GM12878 (cell line): Measurements from ENCODE around the gene STXBP1. TPM values are rescaled to one million over a fixed set of nuclear protein-coding genes. Genes with fewer than 3 reads are reported as not detected.

ENCODE experiments used
- ATAC-seq: fragments of 200-7000 bp; cut with Tn5 transposase; 3 replicates; pipeline ENCODE4 v1.9.1; 2020; ENCODE audit warnings: mild to moderate bottlenecking, moderate library complexity
- BruUV-seq: library from RNA; stranded (reverse); fragments of 400-500 nt; replicated peaks from 2 replicates; lab custom pipeline; 2021; lab: Mats Ljungman, UMichigan
- CTCF ChIA-PET: fragments of 300-600 bp; sonication (Branson Sonifier 250); formaldehyde crosslinking; extraction: SDS; loops from one replicate; lab custom pipeline; 2021; ENCODE audit warnings: inconsistent platforms; lab: Yijun Ruan, JAX
- POLR2A ChIA-PET: fragments of 350-600 bp; formaldehyde crosslinking; extraction: SDS; loops from one replicate; lab custom pipeline; 2021; ENCODE audit warnings: inconsistent platforms; lab: Charles Lee
- RAD21 ChIA-PET: fragments of 300-600 bp; sonication (Branson Sonifier 250); formaldehyde crosslinking; loops from one replicate; lab custom pipeline; 2023; ENCODE audit warnings: antibody characterized with exemption; ENCODE audit not compliant: unreplicated experiment; lab: Charles Lee
- SMC1A ChIA-PET: fragments of 300-600 bp; sonication (Branson Sonifier 250); formaldehyde crosslinking; loops from one replicate; lab custom pipeline; 2023; ENCODE audit not compliant: unreplicated experiment, uncharacterized antibody; lab: Charles Lee
- DNase-seq: peaks from one replicate; pipeline ENCODE4 v3.0.0-alpha.2; 2011; ENCODE audit warnings: low read depth, low spot score
- FAIRE-seq: peaks from 3 replicates; lab custom pipeline; 2011; peaks lifted over from hg19 to GRCh38; lab: Jason Lieb, UNC
- H2AFZ ChIP-seq: 2 replicates; pipeline ENCODE4 v1.6.0; 2011; ENCODE audit warnings: low read depth, low read length, control low read depth; ENCODE audit not compliant: control insufficient read depth
- H3K27ac ChIP-seq: 2 replicates; pipeline ENCODE4 v1.5.1; 2011; ENCODE audit warnings: control low read depth; ENCODE audit not compliant: control insufficient read depth, insufficient read depth
- H3K27me3 ChIP-seq, 2 experiments: replicated peaks in 1 of 2; 2 replicates each; pipeline versions ENCODE4 v1.6.0 to v1.6.1; 2011; ENCODE audit warnings: low read length in 1 of 2; ENCODE audit not compliant: control insufficient read depth in 2 of 2, insufficient read depth in 2 of 2
- H3K36me3 ChIP-seq, 2 experiments: 2 replicates each; pipeline ENCODE4 v1.5.1; 2011; ENCODE audit warnings: low read length in 1 of 2; ENCODE audit not compliant: control insufficient read depth in 2 of 2, insufficient read depth in 2 of 2
- H3K4me1 ChIP-seq: 2 replicates; pipeline ENCODE4 v1.6.1; 2011; ENCODE audit warnings: mild to moderate bottlenecking, low read length, moderate library complexity, mixed read lengths; ENCODE audit not compliant: control insufficient read depth, insufficient read depth
- H3K4me2 ChIP-seq: 2 replicates; pipeline ENCODE4 v1.6.0; 2011; ENCODE audit warnings: control low read depth; ENCODE audit not compliant: control insufficient read depth, insufficient read depth
- H3K4me3 ChIP-seq: fragments of 200-600 bp; sonication (generic); 2 replicates; pipeline ENCODE4 v1.5.1; 2016
- H3K79me2 ChIP-seq: 2 replicates; pipeline ENCODE4 v1.6.0; 2011; ENCODE audit warnings: low read length; ENCODE audit not compliant: control insufficient read depth, insufficient read depth
- H3K9ac ChIP-seq: 2 replicates; pipeline ENCODE4 v1.8.0; 2011; ENCODE audit warnings: low read length, control low read depth, mixed read lengths; ENCODE audit not compliant: control insufficient read depth, insufficient read depth
- H3K9me3 ChIP-seq: replicated peaks from 3 replicates; pipeline ENCODE4 v1.5.1; 2011; ENCODE audit warnings: mild to moderate bottlenecking, low read length; ENCODE audit not compliant: control insufficient read depth, insufficient read depth
- H4K20me1 ChIP-seq: 2 replicates; pipeline ENCODE4 v1.6.0; 2011; ENCODE audit not compliant: control insufficient read depth, insufficient read depth
- BCL3 ChIP-seq: IDR thresholded peaks from 2 replicates; pipeline ENCODE4 v1.6.1; 2011; ENCODE audit warnings: borderline replicate concordance, low read depth, mild to moderate bottlenecking, moderate library complexity, low read length; ENCODE audit not compliant: insufficient read depth, poor library complexity, severe bottlenecking
- CBX3 ChIP-seq: fragments of 200-600 bp; sonication (generic); IDR thresholded peaks from 2 replicates; pipeline ENCODE4 v1.6.1; 2016; ENCODE audit warnings: low read depth, borderline replicate concordance
- CREM ChIP-seq: IDR thresholded peaks from 2 replicates; pipeline ENCODE4 v1.6.1; 2014; ENCODE audit warnings: antibody characterized with exemption, low read depth
- DPF2 ChIP-seq: fragments of 450-650 bp; IDR thresholded peaks from 2 replicates; pipeline ENCODE4 v1.6.1; 2017; ENCODE audit warnings: mild to moderate bottlenecking
- E2F4 ChIP-seq: IDR thresholded peaks from 2 replicates; pipeline ENCODE4 v1.6.1; 2012; ENCODE audit warnings: low read depth, low read length, improper control_type of control experiment
- LARP7 ChIP-seq: fragments of 450-650 bp; IDR thresholded peaks from 2 replicates; pipeline ENCODE4 v1.6.1; 2017; ENCODE audit warnings: mild to moderate bottlenecking
- MYC ChIP-seq: IDR thresholded peaks from 2 replicates; pipeline ENCODE4 v1.6.1; 2011; ENCODE audit warnings: mild to moderate bottlenecking, low read length, moderate library complexity, inconsistent platforms; ENCODE audit not compliant: insufficient read depth, insufficient replicate concordance, insufficient read length, severe bottlenecking
- POLR2A ChIP-seq: IDR thresholded peaks from 2 replicates; pipeline ENCODE4 v1.6.1; 2011; ENCODE audit warnings: low read depth, mild to moderate bottlenecking, low read length
- PRDM15 ChIP-seq: fragments of 450-650 bp; formaldehyde crosslinking; IDR thresholded peaks from 2 replicates; pipeline ENCODE4 v1.4.0; 2020; ENCODE audit warnings: mild to moderate bottlenecking, moderate library complexity
- SPI1 ChIP-seq: IDR thresholded peaks from 2 replicates; pipeline ENCODE4 v1.6.1; 2011; ENCODE audit warnings: low read depth, mild to moderate bottlenecking, low read length, moderate library complexity, borderline replicate concordance; ENCODE audit not compliant: insufficient read depth
- TAF1 ChIP-seq: IDR thresholded peaks from 2 replicates; pipeline ENCODE4 v1.6.1; 2011; ENCODE audit warnings: mild to moderate bottlenecking, low read depth, low read length, borderline replicate concordance
- ZBTB11 ChIP-seq: fragments of 450-650 bp; formaldehyde crosslinking; IDR thresholded peaks from 2 replicates; pipeline ENCODE4 v1.5.0; 2022; ENCODE audit warnings: mild to moderate bottlenecking, missing genetic modification characterization
- ZNF384 ChIP-seq: IDR thresholded peaks from 2 replicates; pipeline ENCODE4 v1.6.1; 2012; ENCODE audit warnings: low read depth, mild to moderate bottlenecking, low read length, improper control_type of control experiment, borderline replicate concordance
- WGBS: methylation state at CpG from one replicate; pipeline ENCODE4 v1.1.6; 2016; ENCODE audit warnings: low lambda C conversion rate; ENCODE audit not compliant: insufficient replicate concordance, insufficient coverage; ENCODE audit errors: missing lambda C conversion rate; 5-methylcytosine and 5-hydroxymethylcytosine counted together
- in situ Hi-C: fragments of 300-500 bp; cut with MboI; formaldehyde crosslinking; loops from 9 replicates; pipeline ENCODE4 v1.14.3; 2018; ENCODE audit warnings: mixed read lengths
- intact Hi-C: fragments of 100-400 bp; cut with micrococcal nuclease; formaldehyde crosslinking; loops from one replicate; pipeline ENCODE4 v1.14.2; 2022; ENCODE audit not compliant: unreplicated experiment
- polyA plus RNA-seq, 11 experiments: library from polyadenylated mRNA; depleted of rRNA in 4 of 11; unstranded in 6 of 11; stranded (reverse) in 5 of 11; fragments of >200 nt; fragmentation: Nextera tagmentation in 4 of 11; fragmentation: Illumina TruSeq in 1 of 11; extraction: Ambion mirVana in 4 of 11; extraction: Trizol in 1 of 11; gene quantifications; 1 replicate in 1 of 11; 2 replicates in 10 of 11; pipeline versions ENCODE4 v1.2.1 to v1.2.3, GENCODE V29; 2011 to 2016; ENCODE audit warnings: inconsistent platforms in 2 of 11, missing spikeins in 2 of 11, low read depth in 1 of 11
- total RNA-seq, 4 experiments: library from RNA; depleted of rRNA in 3 of 4; stranded (reverse); fragments of >200 nt in 3 of 4; fragmentation: Illumina TruSeq in 1 of 4; extraction: Trizol in 1 of 4; gene quantifications; 2 replicates each; pipeline versions ENCODE4 v1.2.1 to v1.2.3, GENCODE V29; 2013 to 2021

STXBP1 gene
- total and polyA plus RNA-seq, 10 of the 15 experiments (the other 5 are each of a cell fraction or from before 2014, with no cell fraction given) = 0.08 to 0.85 (median 0.31) TPM; not detected in 3

GRCh38 chr9:127614961-127615360, 2.9 kb downstream of the STXBP1 start:
- intact Hi-C loops = no loop called here
- TF ChIP-seq DPF2 = no peak
- no peak for TF ChIP-seq POLR2A
- no peak for TF ChIP-seq SPI1
- TF ChIP-seq ZNF384 = no peak
- TF ChIP-seq BCL3 = no peak
- TF ChIP-seq CREM = no peak
- no peak for TF ChIP-seq CBX3
- TF ChIP-seq LARP7 = no peak
- no peak for TF ChIP-seq E2F4
- no peak for TF ChIP-seq PRDM15 (CRISPR knock-in tag)
- TF ChIP-seq ZBTB11 (CRISPR knock-in tag) = no peak
- TF ChIP-seq MYC = no peak
- TF ChIP-seq TAF1 = no peak

More at GRCh38 chr9:127614961-127615360, 2.9 kb downstream of the STXBP1 start:
- Histone ChIP-seq H3K9ac (no peak overlapping the region), H3K27me3 (peaks cover 6 to 13% of the 10 kb centered on the region in 2 experiments), H3K36me3 (no peaks in the 10 kb centered on the region), H4K20me1 (no peaks in the 10 kb centered on the region), H3K9me3 (no peaks in the 10 kb centered on the region), H3K79me2 (no peaks in the 10 kb centered on the region), H3K4me1 (no peaks in the 10 kb centered on the region; the same call in 1 of the 2 replicates), H3K27ac (no peak overlapping the region), H3K4me3 (no peak overlapping the region), H3K4me2 (no peak overlapping the region), H2AFZ (no peak overlapping the region)
- ChIA-PET CTCF (interaction anchor here (0.6 kb wide), 1 partner anchor 421 kb away, joined by 3 read pairs; no protein-coding TSS in a partner anchor), RAD21 (no interaction called here), POLR2A (interaction anchor here (0.6 kb wide), 1 partner anchor 295 kb away, joined by 3 read pairs; no protein-coding TSS in a partner anchor), SMC1A (no interaction called here)
- no peak for ATAC-seq
- no peak for FAIRE-seq
- in situ Hi-C loops = no loop called here
- 65% methylated on average over 3 of the region's 3 CpGs for WGBS
- no peak for DNase-seq
- no TSS peak for BruUV-seq
